OCI-LY7 (cell line): ENCODE results near the gene ARHGEF4. TPM values are rescaled to one million over a fixed set of nuclear protein-coding genes. Genes with fewer than 3 reads are reported as not detected.

ENCODE experiments used
- BruUV-seq: library from RNA; stranded (reverse); fragments of 400-500 nt; replicated peaks from 2 replicates; lab custom pipeline; 2021; lab: Mats Ljungman, UMichigan
- CTCF ChIA-PET: fragments of 300-600 bp; sonication (Branson Sonifier 250); formaldehyde crosslinking; loops from one replicate; lab custom pipeline; 2022; ENCODE audit warnings: antibody characterized with exemption; ENCODE audit not compliant: unreplicated experiment; lab: Charles Lee
- POLR2A ChIA-PET: fragments of 300-600 bp; sonication (Branson Sonifier 250); formaldehyde crosslinking; loops from one replicate; lab custom pipeline; 2022; ENCODE audit warnings: antibody characterized with exemption; lab: Charles Lee
- DNase-seq: peaks from one replicate; pipeline ENCODE4 v3.0.0-alpha.2; 2015; ENCODE audit warnings: low spot score
- H2AFZ ChIP-seq: fragments of 200-600 bp; sonication (generic), shearing (Covaris generic); 2 replicates; pipeline ENCODE4 v1.6.1; 2014; ENCODE audit warnings: mild to moderate bottlenecking, antibody characterized with exemption, low read length, moderate library complexity
- H3K27ac ChIP-seq: fragments of 200-600 bp; sonication (generic); 2 replicates; pipeline ENCODE4 v1.5.1; 2014; ENCODE audit warnings: mixed run types, low read depth, mild to moderate bottlenecking, moderate library complexity, low read length, inconsistent platforms; ENCODE audit not compliant: poor library complexity, severe bottlenecking
- H3K36me3 ChIP-seq: fragments of 200-600 bp; sonication (generic); 2 replicates; pipeline ENCODE4 v1.6.1; 2014; ENCODE audit warnings: mild to moderate bottlenecking, antibody characterized with exemption, low read length, moderate library complexity, mixed read lengths; ENCODE audit not compliant: insufficient read depth
- H3K4me1 ChIP-seq: fragments of 200-600 bp; sonication (generic); 2 replicates; pipeline ENCODE4 v1.5.1; 2014; ENCODE audit warnings: mild to moderate bottlenecking, low read length; ENCODE audit not compliant: insufficient read depth, poor library complexity, severe bottlenecking
- H3K4me2 ChIP-seq: fragments of 200-600 bp; sonication (generic); 2 replicates; pipeline ENCODE4 v1.6.1; 2014; ENCODE audit warnings: mild to moderate bottlenecking, low read length
- H3K4me3 ChIP-seq: fragments of 200-600 bp; sonication (generic); 2 replicates; pipeline ENCODE4 v1.5.1; 2014; ENCODE audit warnings: mild to moderate bottlenecking, low read depth, low read length; ENCODE audit not compliant: poor library complexity, severe bottlenecking
- H3K79me2 ChIP-seq: fragments of 200-600 bp; sonication (generic); 2 replicates; pipeline ENCODE4 v1.6.1; 2016; ENCODE audit warnings: low read depth, mild to moderate bottlenecking, low read length, moderate library complexity, mixed read lengths; ENCODE audit not compliant: insufficient read depth
- H3K9me2 ChIP-seq: fragments of 200-600 bp; sonication (generic); 2 replicates; pipeline ENCODE4 v1.6.1; 2016; ENCODE audit warnings: mild to moderate bottlenecking, low read length, mixed read lengths; ENCODE audit not compliant: insufficient read depth
- H3K9me3 ChIP-seq: fragments of 200-600 bp; sonication (generic); 2 replicates; pipeline ENCODE4 v1.6.1; 2014; ENCODE audit warnings: mild to moderate bottlenecking, mixed run types, low read length, mixed read lengths
- H4K20me1 ChIP-seq: fragments of 200-600 bp; sonication (generic); 2 replicates; pipeline ENCODE4 v1.6.1; 2014; ENCODE audit warnings: mild to moderate bottlenecking, antibody characterized with exemption, low read length, moderate library complexity, mixed read lengths; ENCODE audit not compliant: insufficient read depth
- EZH2phosphoT487 ChIP-seq: fragments of 200-600 bp; sonication (generic); IDR thresholded peaks from 2 replicates; pipeline ENCODE4 v1.6.1; 2018; ENCODE audit warnings: low read depth, borderline replicate concordance, mild to moderate bottlenecking, mixed run types, antibody characterized with exemption, low read length, moderate library complexity, mixed read lengths
- intact Hi-C: fragments of 100-400 bp; cut with micrococcal nuclease; formaldehyde crosslinking; loops from one replicate; pipeline ENCODE4 v1.10.0; 2022; ENCODE audit not compliant: unreplicated experiment
- total RNA-seq, 2 experiments: library from RNA; depleted of rRNA in 1 of 2; stranded (reverse); fragments of >200 nt in 1 of 2; shearing (Covaris generic) in 1 of 2; gene quantifications; 2 replicates each; pipeline ENCODE4 v1.2.3, GENCODE V29; 2014 to 2022
- TF ChIP-seq, protein P1 (sequence below): fragments of 200-600 bp; sonication (generic); conservative IDR thresholded peaks from 2 replicates; pipeline ENCODE4 v1.5.1; 2014; ENCODE audit warnings: mild to moderate bottlenecking, antibody characterized with exemption, low read length, moderate library complexity, mixed read lengths

ARHGEF4 gene
- total RNA-seq, 2 experiments from 2014 or later = 1.1 to 1.7 TPM

DNA sequence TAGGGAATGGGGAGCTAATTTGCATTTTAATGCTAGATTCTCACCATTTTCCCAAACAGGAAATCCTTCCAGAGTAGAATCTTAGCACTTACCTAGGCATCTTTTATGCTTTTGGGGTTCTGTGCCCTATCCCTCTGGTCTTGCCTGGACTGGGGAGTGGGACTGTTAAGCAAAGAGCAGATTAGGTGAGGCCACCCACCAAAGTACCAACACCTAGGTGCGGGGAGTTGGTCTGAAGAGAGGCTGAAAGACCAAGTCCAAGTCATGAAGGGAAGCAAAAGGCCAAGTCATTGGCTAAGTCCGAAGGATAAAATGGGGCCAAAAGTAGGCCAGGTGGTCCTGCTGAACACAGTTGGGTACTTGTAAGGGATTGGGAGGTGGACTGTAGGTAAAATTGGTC lies 169.8 kb downstream of the ARHGEF4 start:
- H3K4me1 ChIP-seq = no peaks in the 10 kb centered on the region
- no peak for DNase-seq
- H2AFZ ChIP-seq = no peak overlapping the region
- ChIA-PET POLR2A (no interaction called here), CTCF (interaction anchor here (0.6 kb wide), 1 partner anchor 21 kb away, joined by 4 read pairs; no protein-coding TSS in a partner anchor)
- no TSS peak for BruUV-seq
- intact Hi-C loops = no loop called here
- H3K9me2 ChIP-seq = no peaks in the 10 kb centered on the region
- no peak for TF ChIP-seq EZH2phosphoT487
- TF ChIP-seq, protein P1, sequence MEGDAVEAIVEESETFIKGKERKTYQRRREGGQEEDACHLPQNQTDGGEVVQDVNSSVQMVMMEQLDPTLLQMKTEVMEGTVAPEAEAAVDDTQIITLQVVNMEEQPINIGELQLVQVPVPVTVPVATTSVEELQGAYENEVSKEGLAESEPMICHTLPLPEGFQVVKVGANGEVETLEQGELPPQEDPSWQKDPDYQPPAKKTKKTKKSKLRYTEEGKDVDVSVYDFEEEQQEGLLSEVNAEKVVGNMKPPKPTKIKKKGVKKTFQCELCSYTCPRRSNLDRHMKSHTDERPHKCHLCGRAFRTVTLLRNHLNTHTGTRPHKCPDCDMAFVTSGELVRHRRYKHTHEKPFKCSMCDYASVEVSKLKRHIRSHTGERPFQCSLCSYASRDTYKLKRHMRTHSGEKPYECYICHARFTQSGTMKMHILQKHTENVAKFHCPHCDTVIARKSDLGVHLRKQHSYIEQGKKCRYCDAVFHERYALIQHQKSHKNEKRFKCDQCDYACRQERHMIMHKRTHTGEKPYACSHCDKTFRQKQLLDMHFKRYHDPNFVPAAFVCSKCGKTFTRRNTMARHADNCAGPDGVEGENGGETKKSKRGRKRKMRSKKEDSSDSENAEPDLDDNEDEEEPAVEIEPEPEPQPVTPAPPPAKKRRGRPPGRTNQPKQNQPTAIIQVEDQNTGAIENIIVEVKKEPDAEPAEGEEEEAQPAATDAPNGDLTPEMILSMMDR = no peak
- H3K27ac ChIP-seq = no peak overlapping the region
- no peaks in the 10 kb centered on the region for H3K79me2 ChIP-seq
- H3K9me3 ChIP-seq = no peaks in the 10 kb centered on the region
- H3K4me2 ChIP-seq = no peak overlapping the region
- no peak overlapping the region for H3K4me3 ChIP-seq
- no peaks in the 10 kb centered on the region for H4K20me1 ChIP-seq
- no peaks in the 10 kb centered on the region for H3K36me3 ChIP-seq

GRCh38 chr2:131008967-131009366 lies 172.3 kb downstream of the ARHGEF4 start:
- no peak overlapping the region for H3K27ac ChIP-seq
- H3K4me2 ChIP-seq = no peak overlapping the region
- no peaks in the 10 kb centered on the region for H3K79me2 ChIP-seq
- BruUV-seq = no TSS peak
- no peak overlapping the region for H3K4me3 ChIP-seq
- H3K36me3 ChIP-seq = no peaks in the 10 kb centered on the region
- no peaks in the 10 kb centered on the region for H4K20me1 ChIP-seq
- ChIA-PET CTCF (no interaction called here), POLR2A (no interaction called here)
- no peak for DNase-seq
- no peaks in the 10 kb centered on the region for H3K9me3 ChIP-seq
- no peak overlapping the region for H2AFZ ChIP-seq
- intact Hi-C loops = no loop called here
- H3K4me1 ChIP-seq = no peaks in the 10 kb centered on the region
- no peak for TF ChIP-seq EZH2phosphoT487
- TF ChIP-seq, protein P1 = no peak
- no peaks in the 10 kb centered on the region for H3K9me2 ChIP-seq

DNA sequence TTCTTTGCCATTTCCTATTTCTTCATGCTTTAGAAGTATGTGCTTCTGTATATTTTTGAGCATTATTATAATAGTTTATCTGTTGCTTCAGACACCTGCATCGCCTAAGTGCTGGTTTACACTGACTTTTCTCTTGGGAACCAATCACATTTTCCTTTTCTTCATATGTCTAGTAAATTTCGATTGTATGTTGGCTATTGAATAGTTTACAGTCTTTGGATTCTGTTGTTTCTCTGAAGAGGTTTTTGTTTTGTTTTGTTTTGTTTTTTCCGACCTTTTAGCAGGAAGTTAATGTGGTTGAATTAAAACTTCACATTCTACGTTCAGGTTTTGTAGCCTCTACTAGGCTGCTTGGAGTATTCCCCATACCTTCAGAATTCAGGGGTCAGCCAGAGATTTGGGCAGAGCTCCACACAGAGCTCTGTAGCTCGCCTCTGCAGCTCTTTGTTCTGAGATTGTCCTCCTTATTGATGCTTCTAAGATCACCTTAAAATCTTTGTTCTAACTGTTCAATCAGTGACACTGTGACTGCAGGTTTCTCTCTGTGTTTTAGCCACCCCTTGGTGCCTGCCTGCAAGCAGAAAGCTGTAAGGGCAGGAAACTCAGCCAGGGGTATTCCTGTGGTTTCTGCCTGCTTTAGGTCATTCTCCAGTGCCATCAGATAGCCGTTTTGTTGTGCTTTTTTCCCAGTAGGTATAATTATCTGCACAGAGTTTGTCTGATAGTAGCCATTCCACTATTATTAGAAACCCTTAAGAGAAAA lies 173.2 kb downstream of the ARHGEF4 start:
- BruUV-seq = no TSS peak
- Histone ChIP-seq H3K4me1 (no peaks in the 10 kb centered on the region), H3K36me3 (no peaks in the 10 kb centered on the region), H3K4me3 (no peak overlapping the region), H4K20me1 (no peaks in the 10 kb centered on the region), H3K4me2 (no peak overlapping the region), H3K9me3 (no peaks in the 10 kb centered on the region), H3K27ac (no peak overlapping the region), H3K9me2 (no peaks in the 10 kb centered on the region), H2AFZ (no peak overlapping the region), H3K79me2 (no peaks in the 10 kb centered on the region)
- no peak for TF ChIP-seq EZH2phosphoT487
- TF ChIP-seq, protein P1 = no peak
- intact Hi-C loops = no loop called here
- DNase-seq = no peak
- POLR2A ChIA-PET = no interaction called here
- CTCF ChIA-PET = no interaction called here
